GM21390 (cell line): ENCODE results near the gene ING5.
"Not testable (repeated sequence)": the region's sequence is repeated elsewhere in the genome, so short reads cannot be mapped to it uniquely, and the experiment has no call there.

ENCODE experiments used
- ATAC-seq: cut with Tn5 transposase; IDR thresholded peaks from one replicate; pipeline ENCODE4 v1.9.1; 2021; ENCODE audit not compliant: unreplicated experiment

The ING5 gene

DNA sequence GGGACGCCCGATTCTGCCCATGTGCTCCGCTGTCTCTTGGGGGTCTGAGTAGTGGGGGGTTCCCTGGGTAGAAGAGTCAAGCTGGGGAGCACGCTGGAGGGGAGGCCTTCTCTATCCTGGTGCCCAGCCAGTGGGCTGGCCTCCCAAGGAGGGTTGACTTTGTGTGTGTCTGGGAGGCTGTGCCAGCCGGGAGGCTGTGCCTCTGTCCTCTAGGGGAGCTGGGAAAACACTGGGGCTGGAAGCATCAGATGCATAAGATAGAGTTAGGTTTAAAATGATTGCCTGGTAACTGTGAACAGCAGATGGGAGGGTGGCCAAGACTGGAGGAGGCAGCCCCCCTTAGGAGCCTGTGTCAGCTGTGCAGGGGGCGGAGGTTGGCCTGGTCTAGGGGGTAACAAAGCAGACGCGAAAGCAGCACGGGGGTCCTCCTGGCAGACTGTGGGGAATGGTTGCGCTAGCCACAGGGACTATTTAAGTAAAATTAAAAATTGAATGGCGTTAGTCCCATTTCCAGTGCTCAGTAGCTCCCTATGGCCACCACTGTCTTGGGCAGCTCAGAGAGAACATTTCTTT lies 1.3 kb downstream of the ING5 start:
- no peak for ATAC-seq

DNA sequence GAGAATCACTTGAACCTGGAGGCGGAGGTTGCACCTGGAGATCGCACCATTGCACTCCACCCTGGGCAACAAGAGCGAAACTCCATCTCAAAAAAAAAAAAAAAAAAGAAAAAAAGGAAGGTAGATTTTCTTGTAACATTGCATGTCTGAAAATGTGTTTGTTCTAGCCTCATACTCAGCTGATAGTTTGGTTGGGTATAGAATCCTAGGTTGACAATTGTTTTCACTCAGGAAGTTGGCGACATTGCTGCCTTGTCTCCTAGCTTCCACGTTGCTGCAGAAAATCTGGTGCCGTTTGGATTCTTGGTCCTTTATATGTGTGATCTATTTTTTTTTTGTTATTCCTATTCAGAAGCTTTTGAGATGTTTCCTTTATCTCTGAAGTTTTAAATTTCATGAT lies 4.7 kb downstream of the ING5 start:
- ATAC-seq = no peak

DNA sequence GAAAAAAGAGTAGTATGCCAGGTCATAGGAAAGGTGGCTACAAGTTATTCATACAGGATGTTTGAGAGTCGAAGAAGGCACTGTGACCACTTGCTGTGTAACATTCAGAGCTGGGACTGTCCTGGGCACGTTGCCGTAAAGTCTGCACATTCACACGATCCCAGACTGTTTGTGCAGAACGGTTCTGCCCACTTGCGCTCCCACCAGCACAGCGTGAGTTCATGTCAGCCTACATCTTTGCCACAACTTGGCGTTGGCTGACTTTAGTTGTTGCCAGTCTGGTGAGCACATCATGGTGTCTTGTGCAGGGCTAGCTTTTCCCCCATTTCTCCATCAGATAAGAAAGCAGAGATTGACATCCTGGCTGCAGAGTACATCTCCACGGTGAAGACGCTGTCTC lies 7.0 kb downstream of the ING5 start:
- no peak for ATAC-seq

DNA sequence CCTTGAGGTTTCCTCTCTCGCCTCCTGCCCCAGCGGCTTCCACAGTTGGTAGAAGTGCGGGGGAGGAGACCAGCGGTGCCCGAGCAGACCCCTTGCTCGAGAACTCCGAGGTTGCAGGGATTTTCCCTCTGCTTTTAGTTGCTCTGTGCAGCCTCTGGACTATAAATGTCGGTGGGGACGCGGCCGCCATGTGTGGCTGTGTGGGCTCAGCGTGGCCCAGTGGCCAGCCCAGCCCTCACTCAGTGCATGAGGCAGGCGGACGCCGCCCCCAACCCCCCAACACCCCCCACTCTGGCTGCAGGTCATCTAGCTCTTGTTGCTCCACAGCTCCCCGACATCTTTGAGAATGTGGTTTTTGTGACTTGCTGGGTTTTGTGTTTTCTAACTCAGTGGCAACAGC lies 17.3 kb downstream of the ING5 start:
- no peak for ATAC-seq

DNA sequence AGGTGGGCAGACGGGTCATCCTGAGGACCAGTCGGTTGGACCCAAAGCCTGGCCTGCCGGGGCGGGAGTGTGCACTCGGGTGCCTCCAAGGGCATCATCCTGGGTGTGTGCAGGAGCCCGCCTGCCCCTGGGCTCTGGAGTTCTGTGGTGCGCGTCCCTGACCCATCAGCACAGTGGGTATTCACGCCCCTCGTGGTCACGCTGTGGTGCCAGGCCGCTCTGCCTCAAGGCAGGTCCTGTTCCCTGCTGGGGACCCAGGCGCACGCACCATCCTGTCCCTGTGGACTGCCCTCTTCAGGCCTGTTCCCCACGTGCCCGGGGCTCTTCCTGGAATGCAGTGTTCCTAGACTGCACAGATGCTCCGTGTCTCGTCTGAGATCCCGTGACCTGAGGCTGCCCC lies 18.3 kb downstream of the ING5 start:
- no peak for ATAC-seq

DNA sequence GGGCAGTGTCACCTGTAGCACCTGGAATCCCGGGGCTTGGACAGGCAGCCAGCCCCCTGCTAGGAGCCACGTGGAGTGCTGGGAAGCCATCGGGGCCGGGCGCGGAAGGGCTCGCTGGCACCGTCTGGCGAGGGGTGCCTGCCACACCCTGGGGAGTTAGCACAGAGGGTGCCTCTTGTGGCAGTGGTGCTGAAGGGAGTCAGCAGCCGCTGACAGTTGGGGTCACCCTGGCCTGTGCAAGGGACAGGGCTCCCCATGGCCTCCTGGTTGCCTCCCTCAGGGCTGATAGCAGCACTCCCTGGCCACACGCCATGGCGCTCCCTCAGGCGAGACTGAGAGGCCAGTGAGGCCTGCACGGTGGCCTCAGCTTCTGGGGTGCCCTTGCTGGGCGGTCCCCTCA lies 18.7 kb downstream of the ING5 start:
- no peak for ATAC-seq

DNA sequence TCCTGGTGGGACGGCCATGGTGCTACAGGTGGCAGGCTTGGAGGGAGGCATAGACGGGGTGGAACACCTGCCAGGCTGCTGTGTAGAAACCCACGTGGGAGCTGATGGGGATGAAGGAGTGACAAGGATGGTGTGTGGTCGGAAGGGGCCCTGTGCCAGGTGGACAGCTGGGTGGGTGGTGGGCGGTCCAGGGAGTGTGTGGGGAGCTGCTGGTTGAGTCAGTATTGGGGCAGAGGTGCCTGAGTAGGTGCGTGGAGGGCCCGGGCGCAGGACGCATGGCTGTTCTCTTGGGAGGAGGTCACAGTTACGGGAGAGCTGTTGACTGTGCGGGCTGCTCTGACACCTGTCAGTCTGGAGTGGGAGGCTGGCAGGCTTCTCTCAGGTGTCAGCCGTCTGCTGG lies 20.0 kb downstream of the ING5 start:
- no peak for ATAC-seq

DNA sequence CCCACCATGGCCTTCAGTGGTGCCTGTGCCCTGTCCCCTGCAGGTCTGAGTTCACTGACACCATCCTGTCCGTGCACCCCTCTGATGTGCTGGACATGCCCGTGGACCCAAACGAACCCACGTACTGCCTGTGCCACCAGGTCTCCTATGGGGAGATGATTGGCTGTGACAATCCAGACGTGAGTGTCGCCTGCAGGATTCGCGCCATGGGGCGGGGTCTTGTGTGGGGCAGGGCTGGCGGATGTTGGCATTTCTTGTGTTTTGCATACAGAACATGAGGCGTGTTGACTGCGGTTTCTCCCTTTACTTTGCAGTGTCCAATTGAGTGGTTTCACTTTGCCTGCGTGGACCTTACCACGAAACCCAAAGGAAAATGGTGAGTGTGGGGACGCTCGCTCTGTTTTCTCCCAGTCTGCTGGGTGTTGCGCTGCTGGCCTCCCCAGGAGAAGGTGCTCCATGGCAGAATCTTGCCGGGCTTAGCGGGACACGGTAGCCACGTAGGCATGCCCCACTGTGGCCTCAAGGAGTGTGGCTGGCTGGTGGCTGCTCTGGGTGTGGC lies 21.1 kb downstream of the ING5 start:
- no peak for ATAC-seq

DNA sequence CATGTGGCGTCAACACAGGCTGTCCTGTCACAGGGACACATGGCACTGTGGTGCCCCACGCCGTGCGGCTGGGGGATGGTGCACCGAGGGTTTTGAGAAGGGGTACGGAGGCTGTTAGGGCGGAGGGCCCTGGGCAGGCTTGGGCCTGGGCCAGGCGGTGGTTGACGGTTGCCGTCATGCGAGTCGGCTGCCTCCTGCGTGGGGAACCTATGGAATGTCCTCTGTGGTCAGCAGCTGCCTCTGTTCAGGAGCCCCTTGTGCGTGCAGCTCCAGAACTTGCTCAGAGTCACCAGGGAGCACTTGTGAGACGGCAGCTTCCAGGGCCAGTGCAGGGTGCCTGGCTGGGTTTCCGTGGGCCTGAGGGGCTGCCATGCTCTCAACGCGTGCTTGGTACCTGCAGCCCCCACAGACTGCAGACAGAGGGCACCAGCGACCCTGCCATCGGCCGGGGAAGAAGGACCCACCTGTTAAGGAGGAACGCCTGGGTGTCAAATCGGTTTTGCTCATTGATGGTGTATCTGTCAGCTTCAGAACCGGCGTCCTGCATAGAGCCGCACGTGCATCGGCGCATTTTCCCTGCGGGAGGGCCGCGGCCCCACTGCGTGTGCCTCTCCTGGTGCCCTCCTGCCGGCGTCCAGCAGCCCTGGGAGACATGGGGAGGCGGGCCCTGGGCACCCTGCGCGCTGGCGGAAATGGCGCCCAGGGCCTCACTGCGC lies 22.6 kb downstream of the ING5 start:
- ATAC-seq = no peak

DNA sequence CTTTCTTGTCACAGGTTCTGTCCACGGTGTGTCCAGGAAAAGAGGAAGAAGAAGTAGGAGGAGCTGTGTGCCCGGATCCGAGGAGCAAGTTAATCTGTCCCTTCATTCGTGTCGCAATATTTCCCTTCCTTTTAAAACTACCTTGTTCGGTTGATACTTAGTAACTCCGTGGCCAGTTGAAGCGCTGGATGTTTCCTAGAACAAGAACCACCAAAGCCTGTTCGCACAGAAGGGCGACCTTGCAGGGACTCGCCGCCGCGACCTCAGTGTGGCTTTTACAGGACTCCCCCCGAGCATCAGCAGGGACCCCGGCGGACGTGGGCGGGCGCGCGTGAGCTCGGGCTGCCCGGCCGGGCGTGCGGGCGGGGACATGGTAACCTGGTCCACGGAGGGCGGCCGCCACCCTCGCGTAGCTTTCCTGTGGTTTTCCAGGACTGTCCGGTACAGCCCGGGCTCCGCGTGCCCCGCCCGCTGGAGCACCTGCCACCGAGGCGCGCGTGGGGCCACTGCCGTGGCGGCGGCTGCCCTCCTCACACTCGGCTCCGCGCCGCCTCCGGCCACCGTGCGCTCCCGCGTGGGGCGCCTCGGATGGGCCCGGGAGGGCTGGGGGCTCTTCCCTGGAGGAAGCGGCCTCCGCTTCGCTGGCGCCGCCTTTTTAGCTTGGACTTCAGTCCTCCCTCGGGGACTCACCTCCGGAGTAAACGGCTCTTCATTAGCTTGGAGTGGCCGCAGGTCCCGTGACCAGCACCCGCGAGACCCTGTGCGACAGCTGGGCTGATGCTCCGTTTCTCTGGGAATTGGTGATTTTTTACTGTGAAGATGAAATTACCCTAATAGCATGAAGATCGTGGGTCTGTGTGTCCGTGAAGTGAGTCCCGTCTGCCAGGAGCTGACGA lies 23.4 kb downstream of the ING5 start:
- no peak for ATAC-seq

DNA sequence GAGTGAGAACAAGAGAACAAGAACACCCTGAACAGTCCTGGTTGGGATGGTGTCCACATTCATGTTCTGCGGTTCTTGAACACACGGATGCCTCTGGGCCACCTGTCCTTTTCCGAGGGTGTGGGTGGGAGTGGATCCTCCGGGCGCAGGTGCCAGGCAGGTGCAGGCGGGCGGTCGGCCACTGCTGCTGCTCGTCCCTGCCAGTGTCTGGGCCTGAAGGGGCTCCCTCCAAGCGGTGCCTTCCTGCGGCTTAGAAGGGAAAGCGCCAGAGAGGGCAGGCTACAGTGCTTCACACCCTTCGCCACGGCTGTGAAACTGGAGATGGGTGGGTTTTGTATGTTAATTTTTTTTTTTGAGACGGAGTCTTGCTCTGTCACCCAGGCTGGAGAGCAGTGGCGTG lies 24.6 kb downstream of the ING5 start:
- ATAC-seq = no peak

DNA sequence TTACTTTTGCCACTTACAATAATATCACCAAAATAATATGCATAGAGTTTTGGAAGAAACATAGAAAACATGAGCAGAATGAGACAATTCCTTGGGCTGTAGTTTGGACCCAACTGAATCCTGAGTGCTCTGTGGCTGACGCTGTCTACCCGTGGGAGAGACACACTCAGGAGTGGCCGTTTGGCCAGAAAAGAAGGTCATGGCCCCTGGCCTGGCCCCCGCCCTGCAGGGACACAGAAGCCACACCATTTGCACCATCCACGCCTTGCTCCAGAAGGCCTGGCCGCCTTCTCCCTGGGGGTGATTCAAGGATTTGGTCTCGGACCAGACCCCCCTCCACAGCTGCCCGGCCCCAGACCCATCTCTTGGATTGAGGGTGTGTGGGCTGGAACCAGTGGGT lies 26.2 kb downstream of the ING5 start:
- ATAC-seq = no peak

DNA sequence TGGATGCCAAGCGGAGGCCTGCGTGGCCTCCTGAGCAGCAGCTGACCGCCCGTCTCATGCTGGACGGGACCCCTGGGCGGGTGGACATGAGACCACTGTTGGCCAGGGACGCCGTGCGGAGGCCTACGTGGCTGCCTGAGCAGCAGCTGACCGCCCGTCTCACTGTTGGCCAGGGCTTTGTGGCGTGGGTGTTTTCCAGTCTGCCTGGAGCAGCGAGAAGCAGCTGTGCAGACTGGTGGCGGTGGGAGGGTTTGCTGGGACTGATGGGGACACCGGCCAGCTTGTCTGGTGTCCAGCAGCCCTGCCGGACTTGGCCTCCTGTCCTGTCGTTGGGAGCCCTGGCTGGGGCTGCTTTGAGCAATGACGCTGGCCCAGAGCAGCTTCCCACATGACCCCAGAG lies 26.8 kb downstream of the ING5 start:
- ATAC-seq = no peak

DNA sequence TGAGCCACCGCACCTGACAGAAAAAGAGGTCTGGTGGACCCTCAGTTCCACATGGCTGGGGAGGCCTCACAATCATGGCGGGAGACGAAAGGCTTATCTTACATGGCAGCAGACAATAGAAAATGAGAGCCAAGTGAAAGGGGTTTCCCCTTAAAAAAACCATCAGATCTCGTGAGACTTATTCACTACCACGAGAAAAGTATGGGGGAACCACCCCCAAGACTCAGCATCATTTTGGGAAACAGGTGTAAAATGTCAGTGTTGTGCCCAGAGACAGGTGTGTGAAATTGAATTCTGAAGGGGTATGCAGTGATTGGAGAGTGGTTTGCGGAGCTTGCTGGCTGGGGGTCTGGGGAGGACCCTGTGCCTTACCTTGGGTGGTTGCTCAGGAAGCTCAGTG lies 28.0 kb downstream of the ING5 start:
- no peak for ATAC-seq

DNA sequence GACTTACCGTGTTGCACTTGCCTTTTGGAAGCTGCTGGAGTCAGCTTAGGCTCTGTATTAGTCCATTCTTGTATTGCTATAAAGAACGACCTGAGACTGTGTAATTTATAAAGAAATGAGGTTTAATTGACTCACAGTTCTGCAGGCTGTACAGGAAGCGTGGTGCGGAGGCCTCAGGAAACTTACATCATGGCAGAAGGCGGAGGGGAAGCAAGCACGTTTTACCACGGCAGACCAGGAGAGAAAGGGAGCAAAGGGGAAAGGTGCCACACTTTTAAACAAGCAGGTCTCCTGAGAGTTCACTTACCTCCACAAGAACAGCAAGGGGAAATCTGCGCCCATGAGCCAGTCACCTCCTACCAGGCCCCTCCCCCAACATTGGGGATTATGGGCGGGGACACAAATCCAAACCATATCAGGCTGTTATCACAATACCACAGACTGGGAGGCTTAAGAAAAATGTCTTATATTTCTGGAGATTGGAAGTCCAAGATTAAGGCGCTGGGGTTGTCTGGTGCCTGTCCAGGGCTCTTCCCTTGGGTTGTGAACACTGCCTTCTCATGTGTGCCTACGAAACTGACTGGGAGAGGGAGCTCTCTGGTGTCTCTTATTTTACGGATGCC lies 28.9 kb downstream of the ING5 start:
- ATAC-seq = no peak

DNA sequence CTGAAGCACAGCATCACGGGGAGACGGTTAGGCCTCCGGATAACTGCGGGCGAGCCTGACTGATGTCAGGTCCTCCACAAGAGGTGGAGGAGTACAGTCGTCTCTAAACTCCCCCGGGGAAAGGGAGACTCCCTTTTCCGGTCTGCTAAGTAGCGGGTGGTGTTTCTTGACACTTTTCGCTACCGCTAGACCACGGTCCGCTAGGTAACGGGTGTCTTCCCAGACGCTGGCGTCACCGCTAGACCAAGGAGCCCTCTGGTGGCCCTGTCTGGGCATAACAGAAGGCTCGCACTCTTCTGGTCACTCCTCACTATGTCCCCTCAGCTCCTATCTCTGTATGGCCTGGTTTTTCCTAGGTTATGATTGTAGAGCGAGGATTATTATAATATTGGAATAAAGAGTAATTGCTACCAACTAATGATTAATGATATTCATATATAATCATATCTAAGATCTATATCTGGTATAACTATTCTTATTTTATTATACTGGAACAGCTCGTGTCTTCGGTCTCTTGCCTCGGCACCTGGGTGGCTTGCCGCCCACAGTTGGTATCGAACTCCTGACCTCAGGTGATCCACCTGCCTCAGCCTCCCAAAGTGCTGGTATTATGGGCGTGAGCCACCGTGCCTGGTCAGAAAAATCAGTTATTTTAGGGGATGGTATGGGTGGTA lies 30.8 kb downstream of the ING5 start:
- ATAC-seq = not testable (repeated sequence)

DNA sequence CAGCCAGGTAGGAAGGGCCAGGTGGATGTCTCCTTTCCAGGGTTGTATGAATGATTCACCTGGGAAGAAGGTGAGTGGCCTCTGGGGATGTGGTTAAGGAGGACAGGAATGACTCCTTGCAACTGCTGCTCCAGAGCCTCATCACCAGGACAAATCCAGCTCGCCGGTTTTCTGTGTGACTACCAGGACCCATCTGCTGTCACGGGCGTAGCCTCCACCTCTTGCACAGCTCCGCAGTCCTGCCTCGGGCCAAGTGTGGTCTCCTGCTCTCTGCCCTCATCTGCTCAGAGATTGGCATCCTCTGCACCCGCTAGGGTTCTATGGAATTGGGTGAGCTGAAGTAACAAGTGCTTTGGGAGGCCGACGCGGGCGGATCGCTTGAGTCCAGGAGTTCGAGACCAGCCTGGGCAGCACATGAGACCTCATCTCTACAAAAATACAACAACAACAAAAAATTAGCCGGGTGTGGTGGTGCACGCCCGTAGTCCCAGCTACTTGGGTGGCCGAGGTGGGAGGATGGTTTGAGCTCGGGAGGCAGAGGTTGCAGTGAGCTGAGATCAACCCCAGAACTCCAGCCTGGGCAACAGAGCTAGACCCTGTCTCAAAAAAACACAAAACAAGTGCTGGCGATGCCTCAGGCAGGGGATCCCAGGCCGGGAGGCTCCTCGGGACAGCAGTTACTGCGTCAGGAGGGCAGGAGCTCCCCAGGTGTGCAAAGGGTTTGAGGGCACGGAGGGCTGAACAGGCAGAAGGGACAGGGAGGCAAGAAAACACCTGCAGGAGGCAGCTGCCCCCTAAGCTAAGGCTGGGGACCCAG lies 31.8 kb downstream of the ING5 start:
- no peak for ATAC-seq

DNA sequence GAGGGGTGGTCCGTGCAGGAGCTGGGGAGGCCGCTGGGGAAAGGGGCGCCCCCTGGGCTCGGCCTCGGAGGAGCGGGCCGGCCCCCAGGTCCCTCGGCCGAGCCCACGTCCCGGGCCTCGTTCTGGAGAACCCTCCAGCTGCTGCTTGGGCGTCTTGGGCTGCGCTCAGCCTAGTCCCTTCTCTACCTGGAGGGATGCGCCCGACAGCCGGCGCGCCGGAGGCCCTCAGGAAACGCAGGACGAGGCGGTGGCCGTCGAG lies 32.3 kb downstream of the ING5 start:
- ATAC-seq = peak; percentile 19

DNA sequence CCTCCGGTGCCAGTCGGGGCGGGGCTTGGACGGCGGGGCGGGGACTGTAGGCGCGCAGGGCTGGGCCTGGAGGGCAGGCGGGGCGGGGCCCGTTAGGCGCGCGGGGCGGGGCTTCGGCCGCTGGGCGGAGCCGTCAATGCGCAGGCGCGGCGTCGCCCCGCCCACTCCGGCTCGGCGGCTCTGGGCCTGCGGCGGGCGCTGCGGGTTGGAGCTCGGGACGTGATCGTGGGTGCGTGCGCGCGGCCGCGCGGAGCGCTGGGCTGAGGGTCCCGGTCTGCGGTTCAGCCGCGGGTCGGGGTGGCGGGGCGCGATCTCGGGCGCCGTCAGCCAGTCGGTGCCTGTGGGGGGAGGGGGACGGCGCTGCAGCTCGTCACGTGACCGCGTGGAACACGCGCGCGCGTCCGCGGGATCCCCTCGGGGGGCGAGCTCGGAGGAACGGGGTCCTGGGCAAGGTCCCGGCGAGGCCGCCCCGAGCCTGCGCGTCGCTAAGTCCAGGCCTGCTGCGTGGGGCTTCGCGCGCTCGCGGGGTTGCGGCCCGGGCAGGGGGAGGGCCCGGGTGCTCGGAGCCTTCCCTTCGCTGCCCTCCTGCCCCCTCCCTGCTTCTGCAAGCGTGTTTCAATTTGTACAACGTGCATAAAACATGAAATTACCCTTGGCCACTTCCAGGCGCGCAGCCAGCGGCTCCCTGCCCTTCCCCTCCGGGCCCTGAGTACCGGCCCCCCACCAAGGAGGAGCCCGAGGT lies 32.8 kb downstream of the ING5 start, which contains the start of gene D2HGDH:
D2HGDH (plus strand) TSS at position 164 of the 742 bp plus-strand sequence. CDS start 595 bp downstream, outside the sequence.
- ATAC-seq = peak; percentile 76
